Astrocyte of the cerebellum (primary cell): ENCODE data around the gene CAPN12.
A peak's percentile ranks its signal among the peaks of the same experiment; 100 is the strongest.

Experiments used
- DNase-seq: peaks from one replicate; pipeline ENCODE4 v3.0.0-alpha.2; 2011; ENCODE audit warnings: low read depth
- H3K4me3 ChIP-seq: 2 replicates; pipeline ENCODE4 v1.5.1; 2011; ENCODE audit warnings: mild to moderate bottlenecking, low read depth, low read length, moderate library complexity
- CTCF ChIP-seq: IDR thresholded peaks from 2 replicates; pipeline ENCODE4 v1.5.1; 2012; ENCODE audit warnings: low read length, low read depth, moderate library complexity, mild to moderate bottlenecking; ENCODE audit errors: missing control alignments
- in situ Hi-C: cut with HindIII; loops from 2 replicates; pipeline ENCODE4 v1.10.0; 2017; ENCODE audit warnings: low sequenced_read_pairs

The CAPN12 gene

GRCh38 chr19:38731654-38732301 is 12.5 kb downstream of the CAPN12 start:
- H3K4me3 ChIP-seq: no peak overlapping the region
- DNase-seq: no peak
- no peak for TF ChIP-seq CTCF
- in situ Hi-C loops: no loop called here

GRCh38 chr19:38730731-38731589 is 13.3 kb downstream of the CAPN12 start:
- in situ Hi-C loops: no loop called here
- H3K4me3 ChIP-seq: no peak overlapping the region
- no peak for DNase-seq

GRCh38 chr19:38730470-38730730 is 13.9 kb downstream of the CAPN12 start:
- TF ChIP-seq CTCF: no peak
- no peak overlapping the region for H3K4me3 ChIP-seq
- in situ Hi-C loops: no loop called here
- no peak for DNase-seq

More at GRCh38 chr19:38730731-38731589, 13.3 kb downstream of the CAPN12 start:
- TF ChIP-seq CTCF: no peak

- TF ChIP-seq CTCF: peak; percentile 84
- no peak for DNase-seq
- no peak overlapping the region for H3K4me3 ChIP-seq
- in situ Hi-C loops: no loop called here
Measured at GRCh38 chr19:38729653-38730469, 14.4 kb downstream of the CAPN12 start.

GRCh38 chr19:38728752-38729541 is 15.3 kb downstream of the CAPN12 start:
- no peak for TF ChIP-seq CTCF
- H3K4me3 ChIP-seq: no peak overlapping the region
- DNase-seq: no peak
- in situ Hi-C loops: no loop called here
